NB4 (cell line): ENCODE measurements around the gene EDEM1.

Source experiments
- DNase-seq: peaks from one replicate; pipeline ENCODE4 v3.0.0; 2010; ENCODE audit warnings: low read depth
- H3K4me3 ChIP-seq: one replicate; pipeline ENCODE4 v1.5.1; 2011; ENCODE audit warnings: mild to moderate bottlenecking, low read depth, low read length, moderate library complexity
- CTCF ChIP-seq: IDR thresholded peaks from one replicate; pipeline ENCODE4 v1.5.1; 2012; ENCODE audit warnings: low read depth, low read length
- MYC ChIP-seq: IDR thresholded peaks from 2 replicates; pipeline ENCODE4 v1.6.1; 2011; ENCODE audit warnings: low read depth, low read length
- POLR2A ChIP-seq: IDR thresholded peaks from 2 replicates; pipeline ENCODE4 v1.6.1; 2011; ENCODE audit warnings: mild to moderate bottlenecking; ENCODE audit not compliant: insufficient read length; ENCODE audit errors: extremely low read depth
- TF ChIP-seq, protein P1 (sequence below): IDR thresholded peaks from 2 replicates; pipeline ENCODE4 v1.6.1; 2011; ENCODE audit warnings: low read depth, low read length

The EDEM1 gene

GRCh38 chr3:5255404-5256344, 68.2 kb downstream of the EDEM1 start:
- H3K4me3 ChIP-seq, result no peak overlapping the region
- TF ChIP-seq MYC (no peak), POLR2A (no peak), CTCF (no peak)
- TF ChIP-seq, protein P1, sequence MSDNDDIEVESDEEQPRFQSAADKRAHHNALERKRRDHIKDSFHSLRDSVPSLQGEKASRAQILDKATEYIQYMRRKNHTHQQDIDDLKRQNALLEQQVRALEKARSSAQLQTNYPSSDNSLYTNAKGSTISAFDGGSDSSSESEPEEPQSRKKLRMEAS, result no peak
- DNase-seq, result peak; percentile 56

DNA sequence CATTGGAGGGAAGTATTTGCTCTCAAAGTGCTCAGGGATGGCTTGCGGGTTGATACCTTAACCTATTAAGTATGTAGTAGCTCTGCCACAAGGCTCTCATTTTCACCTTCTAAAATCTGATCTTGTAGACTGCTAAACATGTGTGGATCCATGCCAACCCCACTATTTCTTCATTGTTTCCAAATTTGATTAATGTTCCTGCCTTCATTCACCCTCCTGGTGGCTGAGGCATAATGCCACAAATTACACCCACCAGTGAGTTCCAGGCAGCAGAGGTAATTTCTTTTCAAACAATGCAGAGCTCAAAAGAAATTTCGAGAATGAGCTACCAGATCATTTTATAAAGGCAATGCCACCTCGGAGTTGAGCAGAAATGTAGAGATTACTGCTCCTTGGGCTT, 71.0 kb downstream of the EDEM1 start:
- TF ChIP-seq CTCF (no peak), POLR2A (no peak), MYC (no peak)
- TF ChIP-seq, protein P1, result no peak
- no peak overlapping the region for H3K4me3 ChIP-seq
- no peak for DNase-seq

- no peak overlapping the region for H3K4me3 ChIP-seq
- peak; percentile 15 for DNase-seq
- TF ChIP-seq CTCF, result no peak
- TF ChIP-seq MYC, result no peak
- TF ChIP-seq POLR2A, result no peak
- TF ChIP-seq, protein P1, result no peak
Measured at GRCh38 chr3:5260992-5261501, 73.5 kb downstream of the EDEM1 start.

GRCh38 chr3:5262507-5262906, 75.0 kb downstream of the EDEM1 start:
- TF ChIP-seq POLR2A (no peak), CTCF (no peak), MYC (no peak)
- TF ChIP-seq, protein P1, result no peak
- H3K4me3 ChIP-seq, result no peak overlapping the region
- no peak for DNase-seq

- DNase-seq, result no peak
Measured at GRCh38 chr3:5264093-5264600, 76.6 kb downstream of the EDEM1 start.

More at GRCh38 chr3:5264093-5264600, 76.6 kb downstream of the EDEM1 start:
- TF ChIP-seq, protein P1, result no peak
- TF ChIP-seq MYC (no peak), CTCF (no peak), POLR2A (no peak)
- H3K4me3 ChIP-seq, result no peak overlapping the region
